WERI-Rb-1 (cell line): ENCODE data around the gene ZNF428.
A peak's percentile ranks its signal among the peaks of the same experiment; 100 is the strongest.

Experiments used
- DNase-seq: peaks from one replicate; pipeline ENCODE4 v3.0.0-alpha.2; 2020
- H3K27ac ChIP-seq: fragments of 250-450 bp; sonication (Bioruptor Pico); 2 replicates; pipeline ENCODE4 v1.5.1; 2020; ENCODE audit warnings: mild to moderate bottlenecking, moderate library complexity
- H3K27me3 ChIP-seq: fragments of 250-450 bp; sonication (Bioruptor Pico); 2 replicates; pipeline ENCODE4 v1.5.1; 2021; ENCODE audit warnings: mild to moderate bottlenecking, low read depth, moderate library complexity; ENCODE audit not compliant: insufficient read depth, severe bottlenecking
- H3K36me3 ChIP-seq: fragments of 250-450 bp; sonication (Bioruptor Pico); 2 replicates; pipeline ENCODE4 v1.5.1; 2020; ENCODE audit warnings: mild to moderate bottlenecking, moderate library complexity
- H3K4me3 ChIP-seq: 2 replicates; pipeline ENCODE4 v1.5.1; 2011; ENCODE audit warnings: low read depth, mild to moderate bottlenecking, control low read depth, low read length
- H3K9me3 ChIP-seq: fragments of 250-450 bp; sonication (Bioruptor Pico); 2 replicates; pipeline ENCODE4 v1.5.1; 2021; ENCODE audit warnings: mild to moderate bottlenecking, moderate library complexity; ENCODE audit not compliant: severe bottlenecking
- CTCF ChIP-seq: IDR thresholded peaks from 2 replicates; pipeline ENCODE4 v1.5.1; 2011; ENCODE audit warnings: low read depth, mild to moderate bottlenecking, control low read depth, inconsistent platforms, low read length

Gene ZNF428

GRCh38 chr19:43619262-43620060 is at the start of gene ZNF428:
ZNF428 (minus strand) TSS chr19:43619629; CDS start chr19:43614304, 5,325 bp downstream.
- Histone ChIP-seq H3K4me3 (peak within 1 kb of the TSS; percentile 70), H3K27ac (peak within 1 kb of the TSS; percentile 99), H3K27me3 (no peaks in the 10 kb centered on the region), H3K9me3 (no peaks in the 10 kb centered on the region), H3K36me3 (peaks cover 15% of the 10 kb centered on the region)
- TF ChIP-seq CTCF = no peak
- peak; percentile 97 for DNase-seq

- peak; percentile 90 for DNase-seq
- peaks cover 16% of the 10 kb centered on the region for H3K27me3 ChIP-seq
- no peaks in the 10 kb centered on the region for H3K9me3 ChIP-seq
- no peaks in the 10 kb centered on the region for H3K36me3 ChIP-seq
- TF ChIP-seq CTCF = no peak
- peak overlapping the region; percentile 39 for H3K4me3 ChIP-seq
- H3K27ac ChIP-seq = no peak overlapping the region
Observed at GRCh38 chr19:43668406-43669109, 49.1 kb upstream of the ZNF428 start.

- no peaks in the 10 kb centered on the region for H3K9me3 ChIP-seq
- no peak for DNase-seq
- H3K27me3 ChIP-seq = peaks cover 16% of the 10 kb centered on the region
- TF ChIP-seq CTCF = no peak
- H3K36me3 ChIP-seq = no peaks in the 10 kb centered on the region
- no peak overlapping the region for H3K27ac ChIP-seq
- no peak overlapping the region for H3K4me3 ChIP-seq
Observed at GRCh38 chr19:43667876-43668405, 48.5 kb upstream of the ZNF428 start.

GRCh38 chr19:43667126-43667875 is 47.9 kb upstream of the ZNF428 start:
- H3K36me3 ChIP-seq = no peaks in the 10 kb centered on the region
- H3K27ac ChIP-seq = no peak overlapping the region
- TF ChIP-seq CTCF = no peak
- no peak overlapping the region for H3K4me3 ChIP-seq
- DNase-seq = no peak
- no peaks in the 10 kb centered on the region for H3K9me3 ChIP-seq
- H3K27me3 ChIP-seq = peaks cover 16% of the 10 kb centered on the region

- no peak for DNase-seq
- H3K27me3 ChIP-seq = peaks cover 4% of the 10 kb centered on the region
- no peak overlapping the region for H3K27ac ChIP-seq
- H3K4me3 ChIP-seq = no peak overlapping the region
- H3K36me3 ChIP-seq = no peaks in the 10 kb centered on the region
- H3K9me3 ChIP-seq = no peaks in the 10 kb centered on the region
- no peak for TF ChIP-seq CTCF
Observed at GRCh38 chr19:43664018-43664417, 44.6 kb upstream of the ZNF428 start.
